GM12878 (cell line): Measurements from ENCODE around the gene DIAPH2.

Source experiments
- CHD4 ChIP-seq: fragments of 200-600 bp; sonication (generic); IDR thresholded peaks from 2 replicates; pipeline ENCODE4 v1.6.1; 2016; ENCODE audit warnings: mild to moderate bottlenecking
- CREM ChIP-seq: IDR thresholded peaks from 2 replicates; pipeline ENCODE4 v1.6.1; 2014; ENCODE audit warnings: antibody characterized with exemption, low read depth
- CTCF ChIP-seq, 3 experiments: IDR thresholded peaks in 2 of 3; conservative IDR thresholded peaks in 1 of 3; 2 replicates each; pipeline ENCODE4 v1.5.1; 2011; ENCODE audit warnings: low read depth in 3 of 3, low read length in 3 of 3, mild to moderate bottlenecking in 3 of 3, control low read depth in 2 of 3, moderate library complexity in 2 of 3, inconsistent platforms in 1 of 3, mixed read lengths in 1 of 3; ENCODE audit not compliant: control insufficient read depth in 2 of 3, insufficient read depth in 1 of 3; ENCODE audit errors: extremely low read depth in 1 of 3
- FOXK2 ChIP-seq: fragments of 450-650 bp; IDR thresholded peaks from 2 replicates; pipeline ENCODE4 v1.6.1; 2017; ENCODE audit warnings: mild to moderate bottlenecking, moderate library complexity
- HDAC2 ChIP-seq: fragments of 200-600 bp; sonication (generic); IDR thresholded peaks from 2 replicates; pipeline ENCODE4 v1.6.1; 2017
- KDM1A ChIP-seq: fragments of 200-600 bp; sonication (generic); IDR thresholded peaks from 2 replicates; pipeline ENCODE4 v1.6.1; 2016; ENCODE audit warnings: borderline replicate concordance
- MAX ChIP-seq: IDR thresholded peaks from 2 replicates; pipeline ENCODE4 v1.6.1; 2012; ENCODE audit warnings: low read depth, low read length, improper control_type of control experiment
- SREBF1 ChIP-seq: IDR thresholded peaks from 2 replicates; pipeline ENCODE4 v1.6.1; 2012; ENCODE audit warnings: mild to moderate bottlenecking, low read length
- TAF1 ChIP-seq: IDR thresholded peaks from 2 replicates; pipeline ENCODE4 v1.6.1; 2011; ENCODE audit warnings: mild to moderate bottlenecking, low read depth, low read length, borderline replicate concordance
- YY1 ChIP-seq: IDR thresholded peaks from 2 replicates; pipeline ENCODE4 v1.6.1; 2011; ENCODE audit warnings: low read depth, mild to moderate bottlenecking, low read length
- TF ChIP-seq, protein P1 (sequence below): fragments of 450-650 bp; IDR thresholded peaks from 2 replicates; pipeline ENCODE4 v1.6.1; 2017; ENCODE audit warnings: mild to moderate bottlenecking
- TF ChIP-seq, protein P2 (sequence below): fragments of 450-650 bp; IDR thresholded peaks from 2 replicates; pipeline ENCODE4 v1.6.1; 2018; ENCODE audit warnings: mild to moderate bottlenecking, low read depth, moderate library complexity; ENCODE audit not compliant: partially characterized antibody

DNA sequence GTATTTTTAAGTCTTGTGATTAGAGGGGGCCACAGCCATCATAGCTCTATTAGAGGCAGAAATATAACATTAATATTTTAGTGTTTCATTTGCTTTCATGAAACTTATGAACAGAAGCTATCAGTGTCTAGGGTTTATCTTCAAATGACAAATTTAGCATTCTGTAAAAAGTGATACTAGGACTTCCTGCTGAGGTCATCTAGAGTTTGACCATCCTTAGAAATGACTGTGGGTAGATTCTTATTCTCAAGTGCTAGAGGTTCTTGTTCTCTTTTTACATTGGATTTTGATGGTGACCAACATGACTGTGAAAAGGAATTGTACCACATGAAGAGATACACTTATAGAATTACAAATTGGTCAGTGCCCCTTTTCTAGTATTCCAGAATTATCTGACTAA lies 767.6 kb downstream of the DIAPH2 start:
- TF ChIP-seq CHD4 (no peak), CTCF (IDR thresholded peaks at IDR 0.05 in 2 of 3, conservative IDR thresholded peaks at IDR 0.05 in 1 of 3; ENCODE audit: control insufficient read depth in 2 of 3, extremely low read depth in 1 of 3, insufficient read depth in 1 of 3, low read depth in 3 of 3, low read length in 3 of 3) (no peak), YY1 (no peak), FOXK2 (no peak), HDAC2 (no peak), CREM (no peak), SREBF1 (no peak), TAF1 (no peak), KDM1A (no peak), MAX (no peak)
- TF ChIP-seq, protein P1, sequence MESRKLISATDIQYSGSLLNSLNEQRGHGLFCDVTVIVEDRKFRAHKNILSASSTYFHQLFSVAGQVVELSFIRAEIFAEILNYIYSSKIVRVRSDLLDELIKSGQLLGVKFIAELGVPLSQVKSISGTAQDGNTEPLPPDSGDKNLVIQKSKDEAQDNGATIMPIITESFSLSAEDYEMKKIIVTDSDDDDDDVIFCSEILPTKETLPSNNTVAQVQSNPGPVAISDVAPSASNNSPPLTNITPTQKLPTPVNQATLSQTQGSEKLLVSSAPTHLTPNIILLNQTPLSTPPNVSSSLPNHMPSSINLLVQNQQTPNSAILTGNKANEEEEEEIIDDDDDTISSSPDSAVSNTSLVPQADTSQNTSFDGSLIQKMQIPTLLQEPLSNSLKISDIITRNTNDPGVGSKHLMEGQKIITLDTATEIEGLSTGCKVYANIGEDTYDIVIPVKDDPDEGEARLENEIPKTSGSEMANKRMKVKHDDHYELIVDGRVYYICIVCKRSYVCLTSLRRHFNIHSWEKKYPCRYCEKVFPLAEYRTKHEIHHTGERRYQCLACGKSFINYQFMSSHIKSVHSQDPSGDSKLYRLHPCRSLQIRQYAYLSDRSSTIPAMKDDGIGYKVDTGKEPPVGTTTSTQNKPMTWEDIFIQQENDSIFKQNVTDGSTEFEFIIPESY: no peak
- TF ChIP-seq, protein P2, sequence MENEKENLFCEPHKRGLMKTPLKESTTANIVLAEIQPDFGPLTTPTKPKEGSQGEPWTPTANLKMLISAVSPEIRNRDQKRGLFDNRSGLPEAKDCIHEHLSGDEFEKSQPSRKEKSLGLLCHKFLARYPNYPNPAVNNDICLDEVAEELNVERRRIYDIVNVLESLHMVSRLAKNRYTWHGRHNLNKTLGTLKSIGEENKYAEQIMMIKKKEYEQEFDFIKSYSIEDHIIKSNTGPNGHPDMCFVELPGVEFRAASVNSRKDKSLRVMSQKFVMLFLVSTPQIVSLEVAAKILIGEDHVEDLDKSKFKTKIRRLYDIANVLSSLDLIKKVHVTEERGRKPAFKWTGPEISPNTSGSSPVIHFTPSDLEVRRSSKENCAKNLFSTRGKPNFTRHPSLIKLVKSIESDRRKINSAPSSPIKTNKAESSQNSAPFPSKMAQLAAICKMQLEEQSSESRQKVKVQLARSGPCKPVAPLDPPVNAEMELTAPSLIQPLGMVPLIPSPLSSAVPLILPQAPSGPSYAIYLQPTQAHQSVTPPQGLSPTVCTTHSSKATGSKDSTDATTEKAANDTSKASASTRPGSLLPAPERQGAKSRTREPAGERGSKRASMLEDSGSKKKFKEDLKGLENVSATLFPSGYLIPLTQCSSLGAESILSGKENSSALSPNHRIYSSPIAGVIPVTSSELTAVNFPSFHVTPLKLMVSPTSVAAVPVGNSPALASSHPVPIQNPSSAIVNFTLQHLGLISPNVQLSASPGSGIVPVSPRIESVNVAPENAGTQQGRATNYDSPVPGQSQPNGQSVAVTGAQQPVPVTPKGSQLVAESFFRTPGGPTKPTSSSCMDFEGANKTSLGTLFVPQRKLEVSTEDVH: no peak
